Tracheal epithelial cell (primary cell): Measurements from ENCODE around the gene GLI3. TPM values are rescaled to one million over a fixed set of nuclear protein-coding genes. Genes with fewer than 3 reads are reported as not detected.

ENCODE experiments used
- total RNA-seq: library from RNA; depleted of rRNA; stranded (reverse); fragments of >200 nt; gene quantifications from 2 replicates; pipeline ENCODE4 v1.2.1, GENCODE V29; 2014

GLI3 gene
- 2.2 and 2.3 TPM in 2 replicates for total RNA-seq

DNA sequence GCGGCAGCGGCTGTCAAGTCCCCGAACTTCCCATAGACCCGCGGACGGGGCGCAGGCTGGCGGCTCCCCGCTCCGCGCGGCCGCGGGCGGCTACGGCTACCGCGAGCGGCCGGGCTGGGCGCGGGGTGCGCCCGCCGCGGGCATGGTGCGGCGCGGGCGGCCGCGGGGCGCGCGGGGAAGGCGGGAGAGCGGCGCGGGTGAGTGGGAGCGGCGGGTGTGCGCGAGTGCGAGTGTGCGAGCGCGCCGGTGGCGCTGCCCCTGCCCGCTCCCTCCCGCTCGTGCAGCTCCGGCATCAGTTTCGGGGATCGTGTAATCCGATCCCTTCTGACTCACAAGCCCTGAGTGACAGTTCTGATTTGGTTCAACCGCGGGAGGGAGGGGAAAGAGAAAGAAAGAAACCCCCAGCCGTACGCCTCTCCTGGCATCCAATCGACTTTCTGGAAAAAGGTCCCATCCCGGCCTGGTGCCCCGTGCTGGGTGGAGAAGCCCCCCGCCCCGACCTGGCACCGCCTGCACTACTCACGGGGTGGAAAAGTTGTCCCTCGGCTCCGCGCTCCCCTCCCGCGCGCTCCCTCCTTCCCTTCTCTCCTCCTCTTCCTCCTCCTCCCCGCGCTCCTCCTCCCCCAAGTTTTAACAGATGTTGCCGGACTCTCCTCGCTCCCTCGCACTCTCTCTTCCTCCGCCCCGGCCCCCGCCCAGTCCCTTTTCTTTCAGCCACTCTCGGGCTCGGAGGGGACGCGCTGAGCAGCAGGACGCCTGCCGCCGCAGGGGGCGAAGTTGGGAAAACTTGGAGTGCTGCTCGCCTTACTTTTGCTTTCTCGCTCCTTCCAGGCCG lies at the start of gene GLI3:
Gene GLI3 (minus strand): TSS at position 234 of the 835 bp plus-strand sequence. CDS start 13,956 bp downstream, outside the sequence.

